ENCODE results near the gene AZGP1. TPM values are rescaled to one million over a fixed set of nuclear protein-coding genes. Genes with fewer than 3 reads are reported as not detected.

AZGP1 gene
- total and polyA plus RNA-seq, 5 donors: 10.7 to 28.8 (median 17.0) TPM

- H3K9me3 ChIP-seq (ENCODE audit: control insufficient read depth, low read length): no peaks in the 10 kb centered on the region
- intact Hi-C loops (cut with DNase I): no loop called here
- WGBS: 49% methylated on average over 5 of the region's 5 CpGs
- no peaks in the 10 kb centered on the region for H3K27me3 ChIP-seq (ENCODE audit: control insufficient read depth, insufficient read depth)
- H3K4me1 ChIP-seq (ENCODE audit: control insufficient read depth, insufficient read depth, low read length): peaks cover 3% of the 10 kb centered on the region
- DNase-seq (no peak), ATAC-seq (no peak)
- no peak overlapping the region for H3K27ac ChIP-seq (ENCODE audit: low read length)
- H3K4me3 ChIP-seq (ENCODE audit: low read length): no peak overlapping the region
These were observed 48.3 kb downstream of the AZGP1 start for GRCh38 chr7:99927536-99927935.

GRCh38 chr7:99926321-99926720 is 49.5 kb downstream of the AZGP1 start:
- Histone ChIP-seq H3K9me3 (ENCODE audit: control insufficient read depth, low read length) (no peaks in the 10 kb centered on the region), H3K4me1 (ENCODE audit: control insufficient read depth, insufficient read depth, low read length) (peaks cover 3% of the 10 kb centered on the region), H3K27me3 (ENCODE audit: control insufficient read depth, insufficient read depth) (no peaks in the 10 kb centered on the region), H3K27ac (ENCODE audit: low read length) (no peak overlapping the region), H3K4me3 (ENCODE audit: low read length) (no peak overlapping the region)
- no peak for ATAC-seq
- intact Hi-C loops (cut with DNase I): no loop called here
- DNase-seq: no peak

- DNase-seq (no peak), ATAC-seq (no peak)
- H3K4me3 ChIP-seq (ENCODE audit: low read length): no peak overlapping the region
- 84% methylated on average over 3 of the region's 3 CpGs for WGBS
- H3K9me3 ChIP-seq (ENCODE audit: control insufficient read depth, low read length): no peaks in the 10 kb centered on the region
- H3K27ac ChIP-seq (ENCODE audit: low read length): no peak overlapping the region
- peaks cover 2% of the 10 kb centered on the region for H3K4me1 ChIP-seq (ENCODE audit: control insufficient read depth, insufficient read depth, low read length)
- intact Hi-C loops (cut with DNase I): no loop called here
- H3K27me3 ChIP-seq (ENCODE audit: control insufficient read depth, insufficient read depth): no peaks in the 10 kb centered on the region
These were observed 52.6 kb downstream of the AZGP1 start for GRCh38 chr7:99923200-99923599.

- Histone ChIP-seq H3K4me3 (ENCODE audit: low read length) (peak overlapping the region; percentile 66), H3K9me3 (ENCODE audit: control insufficient read depth, low read length) (no peaks in the 10 kb centered on the region), H3K27ac (ENCODE audit: low read length) (no peak overlapping the region), H3K4me1 (ENCODE audit: control insufficient read depth, insufficient read depth, low read length) (peaks cover 7% of the 10 kb centered on the region), H3K27me3 (ENCODE audit: control insufficient read depth, insufficient read depth) (no peaks in the 10 kb centered on the region)
- intact Hi-C loops (cut with DNase I): no loop called here
- 63% methylated on average over 3 of the region's 3 CpGs for WGBS
- ATAC-seq (no peak), DNase-seq (no peak)
These were observed 55.7 kb downstream of the AZGP1 start for GRCh38 chr7:99920149-99920548.

- H3K27me3 ChIP-seq (ENCODE audit: control insufficient read depth, insufficient read depth): no peaks in the 10 kb centered on the region
- peaks cover 7% of the 10 kb centered on the region for H3K4me1 ChIP-seq (ENCODE audit: control insufficient read depth, insufficient read depth, low read length)
- H3K9me3 ChIP-seq (ENCODE audit: control insufficient read depth, low read length): no peaks in the 10 kb centered on the region
- H3K4me3 ChIP-seq (ENCODE audit: low read length): peak overlapping the region; percentile 66
- intact Hi-C loops (cut with DNase I): loop anchor here in 2 of 4 donors (5.0 kb wide), 1 partner anchor 73 kb away; no protein-coding TSS in a partner anchor
- H3K27ac ChIP-seq (ENCODE audit: low read length): peak overlapping the region; percentile 86
- ATAC-seq: no peak
- no peak for DNase-seq
- WGBS: 50% methylated on average over 4 of the region's 4 CpGs
These were observed 56.1 kb downstream of the AZGP1 start for GRCh38 chr7:99919814-99920112.

GRCh38 chr7:99918959-99919813 is 56.6 kb downstream of the AZGP1 start, which contains the start of gene TRIM4:
TSS of gene TRIM4 (minus strand) at chr7:99919530. CDS start at chr7:99919401, 129 bp downstream.
- ATAC-seq: peak; percentile 100
- H3K27ac ChIP-seq (ENCODE audit: low read length): peak within 1 kb of the TSS; percentile 86
- no peaks in the 10 kb centered on the region for H3K9me3 ChIP-seq (ENCODE audit: control insufficient read depth, low read length)
- no peaks in the 10 kb centered on the region for H3K27me3 ChIP-seq (ENCODE audit: control insufficient read depth, insufficient read depth)
- WGBS: 1% methylated on average over 81 of the region's 81 CpGs
- intact Hi-C loops (cut with DNase I): loop anchor here in 2 of 4 donors (5.0 kb wide), 1 partner anchor 73 kb away; no protein-coding TSS in a partner anchor
- H3K4me1 ChIP-seq (ENCODE audit: control insufficient read depth, insufficient read depth, low read length): peaks cover 7% of the 10 kb centered on the region
- peak; percentile 94 to 97 (median 96) for DNase-seq
- H3K4me3 ChIP-seq (ENCODE audit: low read length): peak within 1 kb of the TSS; percentile 66

Other genes with a start within 250 kb of the AZGP1 start
- not detected for gene CYP3A7, start 240.8 kb downstream of the AZGP1 start, total RNA-seq
- not detected for gene CYP3A7, start 240.8 kb downstream of the AZGP1 start, polyA plus RNA-seq
- gene CYP3A4, start 191.8 kb downstream of the AZGP1 start, total RNA-seq: not detected
- gene CYP3A4, start 191.8 kb downstream of the AZGP1 start, polyA plus RNA-seq: 0.16 TPM
- not detected for gene CYP3A43, start 148.0 kb downstream of the AZGP1 start, total RNA-seq
- 0.07 TPM for gene CYP3A43, start 148.0 kb downstream of the AZGP1 start, polyA plus RNA-seq
- under 1 TPM in 1 of 4 donors, not detected in 3; 0.43 TPM for gene OR2AE1, start 99.0 kb downstream of the AZGP1 start, total RNA-seq
- 0.11 TPM for gene OR2AE1, start 99.0 kb downstream of the AZGP1 start, polyA plus RNA-seq
- gene TRIM4, start 56.5 kb downstream of the AZGP1 start, total RNA-seq: 10 to 100 TPM in 2 of 4 donors, 1 to 10 TPM in 2; 8.8 to 11.2 (median 10.0) TPM
- 7.6 TPM for gene TRIM4, start 56.5 kb downstream of the AZGP1 start, polyA plus RNA-seq
- gene GJC3, start 46.4 kb downstream of the AZGP1 start, total RNA-seq: under 1 TPM in 2 of 4 donors, not detected in 2; 0.20 to 0.53 TPM
- 0.43 TPM for gene GJC3, start 46.4 kb downstream of the AZGP1 start, polyA plus RNA-seq
- gene ZKSCAN1, start 39.6 kb upstream of the AZGP1 start, total RNA-seq: 10 to 100 TPM; 39.7 to 52.7 (median 50.4) TPM
- 9.8 TPM for gene ZKSCAN1, start 39.6 kb upstream of the AZGP1 start, polyA plus RNA-seq
- gene ZSCAN21, start 73.7 kb upstream of the AZGP1 start, total RNA-seq: 1 to 10 TPM; 7.1 to 8.6 (median 7.7) TPM
- 6.2 TPM for gene ZSCAN21, start 73.7 kb upstream of the AZGP1 start, polyA plus RNA-seq
- gene ZNF3, start 105.7 kb upstream of the AZGP1 start, total RNA-seq: 10 to 100 TPM; 17.8 to 18.2 (median 18.0) TPM
- 12.1 TPM for gene ZNF3, start 105.7 kb upstream of the AZGP1 start, polyA plus RNA-seq
- gene COPS6, start 112.9 kb upstream of the AZGP1 start, total RNA-seq: 100 to 1,000 TPM; 112 to 126 (median 117) TPM
- gene COPS6, start 112.9 kb upstream of the AZGP1 start, polyA plus RNA-seq: 131 TPM
- 10 to 100 TPM; 14.2 to 26.9 (median 21.6) TPM for gene MCM7, start 125.4 kb upstream of the AZGP1 start, total RNA-seq
- 16.7 TPM for gene MCM7, start 125.4 kb upstream of the AZGP1 start, polyA plus RNA-seq
- 10 to 100 TPM; 10.1 to 15.4 (median 14.0) TPM for gene AP4M1, start 125.6 kb upstream of the AZGP1 start, total RNA-seq
- gene AP4M1, start 125.6 kb upstream of the AZGP1 start, polyA plus RNA-seq: 10.7 TPM
- 10 to 100 TPM; 29.7 to 37.7 (median 32.9) TPM for gene TAF6, start 143.3 kb upstream of the AZGP1 start, total RNA-seq
- 33.9 TPM for gene TAF6, start 143.3 kb upstream of the AZGP1 start, polyA plus RNA-seq
- gene CNPY4, start 143.6 kb upstream of the AZGP1 start, total RNA-seq: 10 to 100 TPM in 3 of 4 donors, 1 to 10 TPM in 1; 9.1 to 14.7 (median 12.1) TPM
- gene CNPY4, start 143.6 kb upstream of the AZGP1 start, polyA plus RNA-seq: 13.9 TPM
- gene MBLAC1, start 150.9 kb upstream of the AZGP1 start, total RNA-seq: 1 to 10 TPM; 3.0 to 4.4 (median 3.5) TPM
- 4.6 TPM for gene MBLAC1, start 150.9 kb upstream of the AZGP1 start, polyA plus RNA-seq
- 100 to 1,000 TPM in 2 of 4 donors, 10 to 100 TPM in 2; 88.7 to 118 (median 108) TPM for gene LAMTOR4, start 172.9 kb upstream of the AZGP1 start, total RNA-seq
- 193 TPM for gene LAMTOR4, start 172.9 kb upstream of the AZGP1 start, polyA plus RNA-seq
- 10 to 100 TPM in 2 of 4 donors, 1 to 10 TPM in 2; 7.2 to 11.5 (median 9.7) TPM for gene TRAPPC14, start 182.7 kb upstream of the AZGP1 start, total RNA-seq
- 7.7 TPM for gene TRAPPC14, start 182.7 kb upstream of the AZGP1 start, polyA plus RNA-seq
- 1 to 10 TPM; 2.0 to 3.5 (median 2.3) TPM for gene GAL3ST4, start 192.6 kb upstream of the AZGP1 start, total RNA-seq
- 1.7 TPM for gene GAL3ST4, start 192.6 kb upstream of the AZGP1 start, polyA plus RNA-seq
- under 1 TPM; 0.09 to 0.78 (median 0.29) TPM for gene GPC2, start 201.3 kb upstream of the AZGP1 start, total RNA-seq
- 0.38 TPM for gene GPC2, start 201.3 kb upstream of the AZGP1 start, polyA plus RNA-seq
- gene STAG3, start 201.9 kb upstream of the AZGP1 start, total RNA-seq: 1 to 10 TPM in 1 of 4 donors, under 1 TPM in 2, not detected in 1; 0.64 to 1.1 (median 0.91) TPM
- gene STAG3, start 201.9 kb upstream of the AZGP1 start, polyA plus RNA-seq: 0.41 TPM
- not detected for gene PVRIG, start 243.9 kb upstream of the AZGP1 start, total RNA-seq
- gene PVRIG, start 243.9 kb upstream of the AZGP1 start, polyA plus RNA-seq: 0.07 TPM

Data from right cardiac atrium (tissue), 5 donors.